Activated T-cell treated with anti-CD3 and anti-CD28 coated beads, Interleukin-2, amount 50 U/mL, for 48 hours (primary cell): ENCODE data around the gene COL4A2.

Experiments used
- DNase-seq, 2 experiments: peaks; one replicate each; pipeline ENCODE4 v3.0.0-alpha.2; 2020

Gene COL4A2

DNA sequence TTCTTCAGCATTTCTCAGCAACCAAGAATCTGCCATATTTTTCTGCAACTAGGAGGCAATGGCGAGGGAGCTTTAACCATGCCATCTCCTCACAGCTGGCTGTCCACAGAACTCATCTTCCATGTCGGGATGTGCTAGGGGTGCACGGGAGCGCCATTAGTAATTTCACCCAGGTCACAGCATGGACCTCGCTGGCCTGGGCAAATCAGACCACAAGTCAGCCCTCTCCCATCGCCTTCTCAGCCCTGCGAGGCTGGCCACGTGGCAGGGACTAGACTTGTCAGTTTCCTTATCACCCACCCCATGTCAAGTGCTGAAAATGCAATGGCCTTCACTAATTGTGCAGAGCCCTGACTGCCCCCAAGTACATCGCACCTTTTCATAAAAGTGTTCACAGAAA, 15.8 kb upstream of the COL4A2 start:
- no peak for DNase-seq

DNA sequence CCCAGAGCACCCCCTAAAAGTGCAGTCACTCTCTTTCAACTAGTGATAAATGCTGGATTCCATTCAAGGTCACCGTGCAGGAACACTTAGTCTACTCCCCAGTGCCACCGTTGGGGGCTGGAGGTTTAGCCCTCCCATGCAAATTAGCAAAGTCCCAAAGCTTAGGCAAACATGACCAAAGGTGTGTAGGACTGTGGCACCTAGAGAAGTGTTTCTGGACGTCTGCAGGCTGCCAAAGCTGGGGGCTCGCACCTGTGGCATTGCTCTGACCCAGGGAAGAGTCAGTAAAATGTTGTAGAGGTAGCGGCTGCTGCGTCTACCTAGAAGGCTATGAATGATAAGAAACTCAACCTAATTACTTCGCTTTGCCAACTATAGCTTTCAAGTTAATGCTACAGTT, 14.0 kb upstream of the COL4A2 start:
- DNase-seq = no peak

GRCh38 chr13:110293649-110294048, 13.4 kb upstream of the COL4A2 start:
- no peak for DNase-seq

DNA sequence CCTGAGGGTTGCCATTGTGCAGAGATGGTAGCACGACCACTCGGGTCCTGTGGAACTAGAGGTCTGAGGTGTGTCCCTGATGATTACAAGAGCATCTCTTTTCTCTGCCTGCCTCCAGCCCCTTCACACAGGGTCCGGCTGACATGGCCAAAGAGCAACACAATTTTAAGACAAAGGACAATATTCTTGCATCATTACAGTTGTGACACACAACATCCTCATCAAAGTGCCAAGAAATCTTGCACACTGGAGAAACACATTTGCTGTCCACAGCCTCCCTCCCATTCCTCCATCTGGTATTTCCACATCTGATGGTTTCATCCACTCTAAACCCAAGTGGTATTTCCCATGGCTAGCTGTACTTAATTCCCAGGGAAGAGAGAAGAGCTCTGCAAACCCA, 12.9 kb upstream of the COL4A2 start:
- DNase-seq = no peak

DNA sequence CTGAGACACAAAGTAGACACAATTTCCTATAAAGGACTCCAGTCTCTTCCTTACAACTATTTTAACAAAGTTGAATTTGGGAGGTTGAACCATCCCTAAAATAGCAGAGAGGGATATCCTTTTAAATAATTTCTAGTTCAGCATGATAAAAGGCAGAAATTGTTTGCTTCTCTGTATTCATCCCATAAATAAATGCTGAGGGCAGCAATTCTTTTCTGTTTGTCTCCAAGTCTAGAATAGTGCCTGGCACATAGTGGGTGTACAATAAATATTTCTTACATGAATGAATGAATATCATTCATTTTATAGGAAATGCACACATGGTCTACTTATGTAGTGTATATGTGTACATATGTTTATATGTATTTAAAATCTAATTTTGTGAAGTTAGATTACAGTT, 12.5 kb upstream of the COL4A2 start:
- DNase-seq = no peak

DNA sequence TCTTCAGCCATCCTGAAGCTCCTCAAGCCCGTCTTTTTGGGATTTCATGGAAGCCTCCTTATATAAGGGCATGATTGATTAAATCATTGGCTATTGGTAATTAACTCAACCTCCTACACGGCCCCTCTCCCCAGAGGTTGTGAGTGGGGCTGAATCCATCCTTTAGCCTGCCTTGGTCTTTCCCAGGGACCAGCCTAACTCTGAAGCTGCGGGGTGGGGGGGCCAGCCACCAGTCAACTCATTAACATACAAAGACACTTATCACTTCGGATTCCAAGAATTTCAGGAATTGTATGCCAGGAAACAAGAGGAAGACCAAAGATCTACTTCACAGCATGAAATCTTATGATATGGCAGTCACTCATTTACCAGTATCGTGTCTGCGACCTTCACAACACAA, 10.1 kb upstream of the COL4A2 start:
- no peak for DNase-seq

- no peak for DNase-seq
These were observed 9.1 kb upstream of the COL4A2 start for GRCh38 chr13:110297766-110298504.

DNA sequence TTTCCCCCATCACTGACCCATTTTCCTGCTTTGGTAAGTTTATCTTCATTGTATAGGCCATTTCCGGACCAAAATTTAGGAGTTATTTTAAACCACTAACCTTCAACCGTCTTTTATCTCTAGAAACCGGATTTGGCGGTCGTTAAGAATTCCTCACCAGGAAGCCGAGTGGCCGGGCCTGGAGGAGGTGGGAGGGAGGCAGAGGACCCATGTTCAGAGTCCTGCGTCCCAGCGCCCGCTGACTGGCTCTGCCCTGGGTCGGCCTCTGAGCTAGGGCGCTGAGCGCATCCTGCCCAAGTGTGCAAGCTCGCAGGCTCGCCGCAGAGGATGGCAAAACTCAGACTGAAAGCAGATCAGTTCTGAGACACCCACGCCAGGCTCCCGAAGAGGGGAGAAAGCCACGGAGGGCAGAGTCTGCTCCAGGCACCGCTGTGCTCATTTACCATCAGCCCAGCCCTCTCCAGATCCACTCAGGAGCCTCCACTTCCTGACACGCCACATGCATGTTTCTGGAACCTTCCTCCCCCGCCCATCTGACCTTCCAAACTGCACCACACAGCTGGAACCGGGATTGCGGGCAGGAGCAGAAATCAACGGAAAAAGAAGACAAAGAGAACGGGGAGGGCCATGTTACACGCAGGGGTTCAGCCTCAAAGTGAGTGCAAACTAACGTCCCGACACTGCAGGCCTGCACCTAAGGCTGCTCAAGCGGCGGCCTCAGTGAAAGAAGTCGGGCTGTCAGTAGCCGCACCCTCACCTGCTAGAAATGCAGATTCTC, 8.4 kb upstream of the COL4A2 start:
- peak; percentile 60 to 64 for DNase-seq

GRCh38 chr13:110299283-110299840, 7.7 kb upstream of the COL4A2 start:
- DNase-seq = no peak

GRCh38 chr13:110300090-110300815, 6.8 kb upstream of the COL4A2 start:
- DNase-seq = no peak

DNA sequence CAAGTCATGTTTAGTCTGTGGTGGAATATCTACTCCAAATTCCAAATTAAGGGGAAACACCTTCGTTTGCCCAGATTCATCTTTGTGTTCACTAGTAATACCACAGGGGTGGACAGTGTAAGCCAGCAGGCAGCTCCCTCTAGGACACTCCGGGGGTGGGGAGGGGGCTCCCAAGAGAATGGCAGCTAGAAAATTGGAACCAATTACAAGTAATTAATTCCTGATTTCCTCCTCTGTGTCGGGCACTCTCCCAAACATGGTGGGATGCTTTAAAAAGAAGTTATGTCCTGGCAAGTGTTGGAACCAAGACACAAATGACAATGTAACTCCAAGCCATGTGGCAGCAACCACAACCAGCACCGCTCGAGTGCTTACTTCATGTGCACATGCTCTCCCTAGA, 6.0 kb upstream of the COL4A2 start:
- no peak for DNase-seq

GRCh38 chr13:110301606-110302553, 5.2 kb upstream of the COL4A2 start:
- DNase-seq = no peak

- no peak for DNase-seq
These were observed 4.1 kb upstream of the COL4A2 start for GRCh38 chr13:110302997-110303396.

- DNase-seq = no peak
These were observed 3.4 kb upstream of the COL4A2 start for GRCh38 chr13:110303644-110304043.

DNA sequence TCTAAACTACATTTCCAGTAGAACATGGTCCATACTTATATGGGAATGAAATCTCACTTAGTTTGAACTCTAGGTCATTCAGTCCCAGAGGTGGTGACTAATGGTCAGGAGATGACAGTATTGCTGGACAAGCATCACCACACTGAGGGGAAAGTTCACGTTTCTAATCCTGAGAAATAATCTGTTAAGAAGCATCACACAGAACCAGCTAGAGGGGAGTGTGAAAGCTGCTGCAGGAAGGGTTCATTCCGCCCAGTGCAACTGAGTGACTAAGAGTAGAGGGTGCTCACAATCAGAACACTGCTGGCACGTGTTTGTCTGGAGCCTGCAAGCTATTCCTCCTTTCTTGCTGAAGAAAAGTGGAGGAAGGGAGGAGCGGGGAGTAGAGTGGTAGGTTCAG, 2.8 kb upstream of the COL4A2 start:
- no peak for DNase-seq

- no peak for DNase-seq
These were observed 2.1 kb upstream of the COL4A2 start for GRCh38 chr13:110305001-110305400.

GRCh38 chr13:110305544-110305943, 1.5 kb upstream of the COL4A2 start:
- no peak for DNase-seq

DNA sequence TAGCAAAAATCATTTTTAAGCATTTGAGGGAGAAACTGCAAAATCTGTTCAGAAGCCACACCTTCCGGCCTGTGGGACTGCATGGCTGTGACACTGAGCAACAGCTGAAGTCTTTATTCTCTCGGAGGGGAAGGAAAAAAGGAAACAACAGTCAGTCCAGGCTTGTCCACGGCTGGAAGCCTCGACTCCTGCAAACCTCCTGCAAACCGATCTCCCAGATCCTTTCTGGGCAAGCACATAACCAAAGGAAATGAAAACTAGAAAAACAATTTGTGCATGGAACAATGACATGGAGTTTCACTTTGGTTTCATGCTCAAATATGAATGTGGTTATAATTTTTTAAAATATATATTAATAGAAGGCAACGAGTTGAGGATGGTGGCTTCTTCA, 1.1 kb upstream of the COL4A2 start:
- DNase-seq = no peak

GRCh38 chr13:110306340-110306959, 634 bp upstream of the COL4A2 start:
- no peak for DNase-seq

DNA sequence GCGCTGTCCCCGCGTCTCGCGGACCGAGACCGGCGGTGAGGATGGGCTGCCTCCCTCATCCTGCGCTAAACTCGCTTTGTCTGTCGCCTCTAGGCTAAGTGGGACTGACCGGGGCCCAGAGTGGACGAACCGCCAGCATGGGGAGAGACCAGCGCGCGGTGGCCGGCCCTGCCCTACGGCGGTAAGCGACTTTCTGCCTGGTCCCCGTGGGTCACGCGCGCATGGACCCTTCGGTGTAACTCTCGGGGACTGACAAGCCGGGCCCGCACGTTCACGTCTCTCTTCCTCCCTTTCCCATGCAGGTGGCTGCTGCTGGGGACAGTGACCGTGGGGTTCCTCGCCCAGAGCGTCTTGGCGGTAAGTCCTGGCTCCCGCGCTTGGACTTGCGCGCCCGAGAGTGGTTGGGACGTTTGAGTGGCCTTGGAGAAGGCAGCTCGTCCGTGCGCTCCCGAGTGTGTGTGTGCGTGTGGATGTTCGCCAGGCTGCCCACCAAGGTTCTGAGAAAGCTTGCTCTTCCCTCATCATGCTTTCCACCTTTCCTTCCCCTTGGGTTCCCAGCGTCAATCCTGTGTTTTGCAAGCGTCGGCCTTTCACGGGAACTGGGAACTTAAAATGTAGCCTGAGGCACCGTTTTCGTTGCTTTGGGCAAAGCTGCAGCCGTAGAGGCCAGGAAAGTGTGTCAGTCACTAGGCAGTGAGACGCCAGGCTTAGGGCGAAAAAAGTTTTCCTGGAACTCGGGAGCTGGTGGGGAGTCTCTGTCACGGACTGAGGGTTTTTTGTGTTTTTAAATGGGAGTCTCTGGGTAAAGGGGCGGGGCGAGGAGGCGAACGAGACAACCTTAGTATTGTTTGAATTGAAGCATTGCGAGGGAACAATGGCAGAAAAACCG, 927 bp downstream of the COL4A2 start:
- peak in 1 of 2 experiments; percentile 21 for DNase-seq
